ENCODE data around the gene CFDP1. TPM values are rescaled to one million over a fixed set of nuclear protein-coding genes. Genes with fewer than 3 reads are reported as not detected.
A peak's percentile ranks its signal among the peaks of the same experiment; 100 is the strongest.

Gene CFDP1
- total RNA-seq: 36.0 and 52.4 TPM in 2 replicates

DNA sequence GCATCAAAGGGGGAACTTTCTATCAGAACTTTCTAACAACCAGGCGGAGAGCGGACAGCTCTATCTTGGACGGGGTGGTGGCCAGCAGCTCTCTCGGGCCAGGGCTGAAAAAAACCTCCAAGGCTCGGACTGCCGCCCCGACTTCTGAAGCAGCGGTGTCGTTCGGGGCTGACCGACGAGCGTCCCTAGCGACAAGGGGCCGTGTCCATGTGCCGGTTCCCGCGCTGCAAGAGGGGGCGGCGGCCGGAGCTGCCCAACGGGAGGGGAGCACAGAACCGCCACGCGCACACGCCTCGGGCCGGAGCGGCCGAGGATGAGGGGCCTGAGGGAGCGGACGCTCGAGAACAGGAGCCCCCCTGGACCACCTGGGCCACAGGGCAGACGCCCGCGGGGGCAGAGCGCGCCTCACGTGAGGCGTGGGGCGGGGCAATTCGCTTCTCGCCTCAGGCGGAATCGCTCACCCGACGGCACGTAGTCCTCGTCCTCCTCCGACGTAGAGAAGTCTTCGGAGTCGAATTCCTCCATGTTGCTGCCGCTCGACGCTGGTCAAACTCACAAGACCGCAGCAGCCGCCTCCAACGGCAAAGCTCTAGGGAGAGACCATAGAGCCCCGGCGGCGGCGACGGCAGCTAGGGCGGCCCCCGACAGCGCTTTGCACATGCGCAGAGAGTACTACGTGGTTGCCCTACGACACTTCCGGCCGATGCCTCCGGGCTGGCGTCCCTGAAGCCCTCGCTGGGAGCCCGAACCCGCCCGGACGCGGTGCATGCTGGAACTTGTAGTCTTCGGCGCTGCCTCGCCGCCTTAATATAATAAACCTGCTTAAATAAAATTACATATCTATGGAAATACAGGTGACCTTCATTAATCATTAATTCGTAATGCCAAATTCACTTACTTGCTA lies at the start of gene CFDP1:
CFDP1 (minus strand) TSS at position 676 of the 904 bp plus-strand sequence; CDS start at position 525, 151 bp downstream.
- peak; percentile 90 to 95 for DNase-seq (ENCODE audit: low read depth in 2 of 2)

DNA sequence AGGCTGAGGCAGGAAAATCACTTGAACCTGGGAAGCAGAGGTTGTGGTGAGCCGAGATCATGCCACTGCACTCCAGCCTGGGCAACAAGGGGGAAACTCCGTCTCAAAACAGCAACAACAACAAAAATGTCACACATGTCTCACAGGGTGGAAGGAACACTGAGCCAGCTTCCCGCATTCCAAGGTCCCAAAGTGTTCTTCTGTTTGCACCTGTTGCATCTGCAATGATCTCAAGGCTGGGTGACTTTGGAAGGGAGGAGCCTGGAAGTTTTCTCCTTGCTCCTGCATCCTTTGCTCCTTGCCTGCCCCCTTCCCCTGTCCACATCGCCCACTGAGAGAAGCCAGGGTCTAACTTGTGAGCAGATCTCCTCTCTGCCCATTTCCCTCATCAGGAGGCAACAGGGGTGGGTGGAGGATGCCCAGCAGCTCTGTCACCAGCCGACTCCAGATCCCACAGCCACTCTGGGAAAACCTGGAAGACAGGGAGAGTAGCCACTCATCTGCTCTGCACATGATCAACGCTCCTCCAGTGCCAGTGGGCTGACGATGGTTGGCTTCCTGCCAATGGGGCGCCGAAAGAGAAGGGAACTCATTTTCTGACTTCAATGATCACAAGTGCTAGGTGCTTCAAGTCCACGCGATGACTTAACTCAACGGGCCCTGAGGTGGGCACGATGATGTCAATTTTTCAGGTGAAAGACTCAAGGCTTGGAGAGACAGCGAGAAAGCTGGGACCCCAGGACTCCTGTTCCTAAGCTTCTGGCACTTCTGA lies 49.3 kb upstream of the CFDP1 start:
- no peak for DNase-seq (ENCODE audit: low read depth in 2 of 2)

DNA sequence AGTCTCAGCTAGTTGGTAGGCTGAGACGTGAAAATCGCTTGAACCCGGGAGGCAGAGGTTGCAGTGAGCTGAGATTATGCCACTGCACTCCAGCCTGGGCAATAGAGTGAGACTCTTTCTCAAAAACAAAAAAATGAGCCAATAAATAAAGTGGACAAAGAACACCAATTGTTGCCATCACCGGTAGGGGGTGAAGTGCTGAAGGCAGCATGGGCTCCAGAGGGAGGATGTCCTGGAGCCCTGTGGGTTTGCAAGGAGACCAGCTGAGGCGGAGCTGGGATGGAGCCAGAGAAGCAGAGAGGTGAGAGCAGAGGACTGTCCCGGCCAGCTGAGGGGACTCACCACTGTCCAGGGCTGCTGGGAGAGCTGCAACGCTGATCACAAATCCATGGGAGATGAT lies 48.2 kb upstream of the CFDP1 start:
- DNase-seq (ENCODE audit: low read depth in 2 of 2): no peak

DNA sequence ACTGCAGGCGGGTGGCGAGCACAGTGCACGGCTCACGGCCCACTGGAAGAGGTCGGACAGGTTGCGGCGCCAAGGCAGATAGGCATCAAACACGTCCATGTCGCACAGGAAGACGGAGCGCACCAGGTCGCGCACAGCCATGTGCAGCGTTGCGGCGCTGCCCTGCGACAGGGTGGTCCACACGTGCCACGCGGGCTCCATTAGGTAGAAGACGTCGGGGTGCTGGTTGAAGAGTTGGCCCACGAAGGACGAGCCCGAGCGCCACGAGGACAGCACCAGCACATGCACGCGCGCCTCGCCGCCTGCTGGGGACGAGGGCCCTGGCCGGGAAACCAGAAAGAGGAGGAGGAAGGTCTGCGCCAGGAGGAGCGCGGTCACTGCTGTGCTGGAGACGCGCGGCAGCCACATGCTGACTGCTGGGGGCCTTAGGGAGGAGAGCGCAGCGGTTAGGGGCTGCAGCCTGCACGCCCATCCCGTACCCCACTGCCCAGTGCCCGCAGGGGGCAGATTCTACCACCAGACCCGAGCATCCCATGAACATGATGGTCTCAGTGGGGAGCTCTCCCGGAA lies 46.2 kb upstream of the CFDP1 start:
- DNase-seq (ENCODE audit: low read depth in 2 of 2): no peak

DNA sequence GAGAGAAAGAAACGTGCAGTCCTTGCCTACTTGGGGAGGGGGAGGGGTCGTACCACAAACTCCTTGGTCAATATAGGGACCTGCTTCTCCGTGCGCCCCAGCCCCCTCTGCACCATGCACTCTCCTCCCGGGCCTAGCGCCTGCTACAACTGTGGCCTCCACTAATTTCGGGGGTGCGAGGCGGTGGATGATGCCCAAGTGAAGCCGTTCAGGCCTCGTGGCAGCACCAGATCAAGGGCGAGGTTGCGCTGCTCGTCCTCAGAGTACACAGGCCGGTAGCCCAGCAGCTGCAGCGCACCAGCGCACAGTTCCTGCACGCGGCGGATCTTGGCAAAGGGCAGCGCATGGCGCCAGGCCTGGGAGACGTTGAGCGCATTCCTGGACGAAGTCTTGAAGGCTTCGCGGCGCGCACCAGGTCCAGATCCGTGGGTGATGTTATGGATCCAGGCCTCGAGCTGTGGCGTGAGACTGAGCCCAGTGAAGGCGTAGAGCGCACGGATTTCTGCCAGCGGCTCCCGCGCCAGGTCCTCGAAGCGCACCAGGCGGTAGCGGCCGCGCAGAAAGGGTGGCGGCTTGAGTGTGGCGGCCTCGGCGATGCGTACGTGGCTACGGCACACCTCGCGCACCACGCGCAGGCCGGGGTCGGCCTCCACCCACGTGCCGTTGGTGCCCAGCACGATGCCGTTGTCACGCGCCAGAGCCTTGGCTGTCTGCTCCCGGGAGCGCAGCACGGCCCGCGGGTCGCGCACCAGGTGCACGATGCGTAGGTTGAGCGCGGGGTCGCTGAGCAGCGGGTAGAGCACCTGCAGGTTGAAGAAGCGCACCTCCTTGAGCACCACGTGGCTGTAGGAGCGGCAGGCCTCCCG lies 45.4 kb upstream of the CFDP1 start:
- no peak for DNase-seq (ENCODE audit: low read depth in 2 of 2)

DNA sequence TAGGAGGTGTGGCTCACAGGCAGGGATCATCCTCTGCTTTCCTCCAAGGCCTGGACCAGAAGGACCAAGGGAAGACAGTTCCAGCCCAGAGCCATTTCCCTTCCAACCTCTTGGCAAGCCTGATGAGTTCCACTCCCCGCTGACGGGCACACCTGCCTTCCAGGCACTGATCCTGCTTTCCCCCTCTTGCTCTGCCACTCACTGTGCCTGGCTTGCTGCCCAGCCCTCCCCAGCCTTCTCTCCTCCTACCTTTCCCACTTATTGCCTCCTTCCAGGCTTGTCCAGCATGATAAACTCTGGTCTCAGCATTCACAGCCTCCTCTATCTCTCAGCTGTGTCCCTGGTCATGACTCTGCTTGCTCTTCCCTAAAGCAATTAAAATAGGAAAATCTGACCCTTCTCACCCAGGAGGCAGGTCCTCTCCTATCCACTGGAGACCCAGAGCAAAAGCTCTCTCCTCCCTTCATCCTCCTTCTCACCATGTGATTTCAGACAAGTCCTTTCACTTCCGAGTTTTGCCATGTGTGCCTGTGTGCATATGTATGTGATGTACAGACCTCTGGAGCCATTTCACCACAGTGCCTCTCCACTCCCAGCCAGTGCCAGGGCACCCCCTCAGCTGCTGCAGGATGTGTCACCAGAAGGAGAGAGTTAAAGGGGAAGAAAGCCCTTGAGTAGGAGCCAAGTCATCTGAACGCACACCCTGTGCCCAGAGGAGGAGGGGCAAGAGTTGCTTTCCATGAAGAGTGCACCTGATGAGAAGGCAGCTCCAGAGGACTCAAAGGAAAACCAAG lies 44.6 kb upstream of the CFDP1 start:
- DNase-seq (ENCODE audit: low read depth in 2 of 2): no peak

DNA sequence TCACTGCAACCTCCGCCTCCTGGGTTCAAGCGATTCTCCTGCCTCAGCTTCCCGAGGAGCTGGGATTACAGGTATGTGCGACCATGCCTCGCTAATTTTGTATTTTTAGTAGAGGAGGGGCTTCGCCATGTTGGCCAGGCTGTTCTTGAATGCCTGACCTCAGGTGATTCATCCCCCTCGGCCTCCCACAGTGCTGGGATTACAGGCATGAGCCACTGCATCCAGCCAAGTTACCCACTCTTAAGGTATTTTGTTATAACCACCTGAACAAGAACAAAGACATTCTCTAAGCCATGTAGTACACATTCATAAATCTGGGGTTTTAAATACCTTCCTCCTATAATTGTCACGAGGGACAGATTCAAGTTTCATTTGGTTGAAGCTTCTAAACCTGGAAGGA lies 43.5 kb upstream of the CFDP1 start:
- DNase-seq (ENCODE audit: low read depth in 2 of 2): no peak

DNA sequence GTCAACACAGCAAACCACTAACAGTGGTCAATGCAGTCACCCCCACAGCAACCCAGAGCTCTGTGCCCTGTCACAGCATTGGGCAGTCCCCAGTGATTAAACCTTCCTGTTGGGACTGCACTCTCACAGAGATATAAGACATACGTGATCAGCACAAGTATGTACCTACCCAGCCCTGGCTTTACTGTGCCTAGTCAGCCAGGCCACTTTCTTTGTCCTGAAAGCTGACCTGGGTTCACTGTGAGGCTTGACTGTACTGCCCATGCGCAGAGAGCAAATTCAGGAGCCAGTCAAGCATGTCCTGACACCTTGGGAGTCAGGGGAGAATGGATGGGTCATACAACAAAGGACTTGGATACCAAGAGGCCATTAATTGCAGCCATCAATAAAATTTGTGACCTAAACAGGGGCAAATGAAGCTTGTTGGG lies 42.1 kb upstream of the CFDP1 start:
- DNase-seq (ENCODE audit: low read depth in 2 of 2): no peak

DNA sequence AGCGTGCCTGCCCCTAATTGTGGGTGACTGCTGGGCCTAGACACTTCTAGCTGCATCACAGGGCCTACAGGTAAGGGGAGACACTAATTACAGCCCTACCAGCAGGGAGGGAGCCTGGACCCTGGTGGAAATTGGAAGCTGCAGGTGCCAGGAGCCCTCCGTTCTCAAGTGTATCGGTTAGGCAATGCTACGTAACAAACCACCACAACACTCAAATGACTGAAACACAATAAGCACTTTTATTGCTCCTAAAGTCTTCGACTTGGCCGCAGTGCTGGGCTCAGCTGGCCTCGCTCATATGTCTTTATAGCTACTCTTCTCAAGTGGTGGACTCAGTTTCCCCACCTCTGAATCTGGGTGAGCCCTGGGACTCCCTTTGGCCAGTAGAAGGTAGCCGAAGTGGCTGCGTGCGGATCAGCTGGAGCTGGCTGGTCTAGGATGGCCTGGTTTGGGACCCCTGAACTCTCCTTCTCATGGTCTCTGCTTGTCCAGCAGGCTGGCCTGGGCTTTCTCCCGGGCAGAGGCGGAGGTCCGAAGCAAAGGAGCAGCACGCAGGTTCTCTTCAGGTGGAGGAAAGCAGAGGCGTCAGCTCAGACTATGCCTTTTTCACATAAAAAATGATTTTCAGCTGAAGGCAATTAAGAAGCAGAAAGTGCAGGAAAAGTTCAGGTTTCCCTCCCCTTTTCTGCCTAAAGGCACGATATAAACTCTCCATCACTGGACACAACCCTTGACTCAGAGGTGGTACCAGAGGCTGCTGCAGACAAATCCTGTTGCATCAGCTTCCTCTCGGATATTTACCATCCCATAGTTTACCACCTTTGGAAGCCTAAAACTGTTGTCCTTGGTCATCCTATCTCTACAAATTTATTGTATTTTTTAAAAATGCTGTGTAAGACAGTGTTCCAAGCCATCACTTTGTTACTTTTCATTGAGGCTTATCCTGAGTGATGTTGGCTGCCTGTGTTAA lies 39.9 kb upstream of the CFDP1 start:
- no peak for DNase-seq (ENCODE audit: low read depth in 2 of 2)

DNA sequence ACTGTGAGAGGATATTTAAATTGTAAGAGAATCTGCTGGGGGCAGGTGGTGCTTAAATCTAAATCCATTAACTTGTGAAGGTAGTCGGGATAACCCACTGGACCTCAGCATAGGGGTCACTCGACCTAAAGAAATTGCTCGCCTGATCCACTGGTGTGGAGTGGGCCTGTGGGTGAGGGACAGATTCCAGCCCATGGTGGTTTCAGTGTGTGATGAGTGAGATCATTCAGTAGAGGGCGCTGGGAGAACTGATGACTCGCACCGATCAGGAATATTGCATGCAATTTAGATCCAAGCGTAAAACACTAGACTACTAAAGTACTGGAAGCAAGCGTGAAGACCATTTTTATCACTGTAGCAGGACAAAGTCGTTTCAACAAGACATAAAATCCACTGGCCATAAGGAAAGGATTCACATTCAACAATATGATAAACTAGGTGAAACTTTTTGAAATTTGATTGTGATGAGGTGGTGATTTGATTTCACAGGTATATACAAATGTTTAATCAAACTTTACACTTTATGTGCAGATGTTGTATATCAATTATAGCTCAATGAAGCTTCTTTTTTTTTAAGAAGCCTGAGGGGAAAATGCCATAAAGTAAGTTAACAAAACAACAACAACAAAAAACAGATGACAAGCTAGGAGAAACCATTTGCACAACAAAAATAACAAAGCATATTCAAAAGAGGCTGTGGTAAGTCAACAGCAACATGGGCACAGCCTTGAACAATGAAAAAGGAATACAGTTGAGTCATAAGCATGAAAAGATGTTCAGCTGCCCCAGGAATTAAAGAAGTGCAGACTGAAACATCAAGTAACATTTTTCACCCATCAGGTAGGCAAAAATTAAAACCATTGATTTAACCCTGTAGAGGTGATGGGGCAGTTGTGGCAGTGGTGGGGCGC lies 38.7 kb upstream of the CFDP1 start:
- peak; percentile 58 to 75 for DNase-seq (ENCODE audit: low read depth in 2 of 2)

DNA sequence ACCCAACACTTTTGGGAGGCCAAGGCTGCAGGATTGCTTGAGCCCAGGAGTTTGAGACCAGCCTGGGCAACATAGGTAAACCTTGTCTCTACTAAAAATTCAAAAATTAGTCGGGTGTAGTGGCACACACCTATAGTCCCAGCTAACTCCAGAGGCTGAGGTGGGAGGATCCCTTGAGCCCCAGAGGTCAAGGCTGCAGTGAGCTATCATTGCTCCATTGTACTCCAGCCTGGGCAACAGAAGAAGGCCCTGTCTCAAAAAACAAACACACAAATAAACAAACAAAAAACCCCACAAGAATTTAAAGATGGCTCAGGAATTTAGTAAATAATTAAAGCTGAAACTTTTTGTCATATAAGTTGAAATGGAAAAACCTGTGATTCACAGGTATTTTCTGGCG lies 33.5 kb upstream of the CFDP1 start:
- no peak for DNase-seq (ENCODE audit: low read depth in 2 of 2)

DNA sequence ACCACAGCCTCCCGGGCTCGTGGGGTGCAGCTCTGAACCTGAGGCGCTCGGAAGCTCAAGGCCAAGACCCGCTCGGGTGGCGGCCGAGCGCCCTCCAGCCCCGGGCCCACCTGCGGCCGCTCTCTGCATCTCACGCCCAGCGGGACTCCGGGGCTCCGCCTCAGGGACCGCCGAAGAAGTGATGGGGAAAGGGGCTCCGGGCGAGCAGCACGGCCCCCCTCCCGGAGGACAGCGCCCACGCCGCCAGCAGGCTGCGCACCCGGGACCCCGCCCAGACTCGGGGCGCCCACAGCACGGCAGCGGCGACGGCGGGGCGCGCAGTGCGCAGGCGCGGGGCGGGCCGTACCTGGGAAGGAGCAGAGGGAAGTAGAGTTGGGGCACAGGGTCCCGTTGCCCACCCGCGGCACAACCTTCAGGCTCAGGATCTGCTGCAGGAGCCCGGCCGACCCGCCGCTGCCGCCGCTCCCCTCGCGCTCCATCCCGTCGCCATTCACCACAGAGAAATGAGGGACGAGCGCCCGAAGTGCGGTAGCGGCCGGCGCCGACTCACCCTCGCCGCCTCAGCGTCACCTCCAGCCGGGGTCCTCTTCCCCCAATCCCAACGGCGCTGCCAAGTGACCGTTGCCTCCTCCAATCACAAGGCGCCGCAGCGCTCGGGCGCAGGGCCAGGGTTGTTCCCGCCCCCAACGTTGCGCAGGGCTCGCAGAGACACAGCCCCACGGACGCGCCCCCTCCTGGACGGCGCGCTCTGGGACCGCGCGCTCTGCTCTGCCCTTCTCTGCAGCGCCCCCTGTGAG lies 31.0 kb upstream of the CFDP1 start, which contains the start of gene TMEM170A:
TMEM170A (minus strand) TSS at position 568 of the 797 bp plus-strand sequence; CDS start at position 479, 89 bp downstream.
- peak; percentile 96 to 99 for DNase-seq (ENCODE audit: low read depth in 2 of 2)

DNA sequence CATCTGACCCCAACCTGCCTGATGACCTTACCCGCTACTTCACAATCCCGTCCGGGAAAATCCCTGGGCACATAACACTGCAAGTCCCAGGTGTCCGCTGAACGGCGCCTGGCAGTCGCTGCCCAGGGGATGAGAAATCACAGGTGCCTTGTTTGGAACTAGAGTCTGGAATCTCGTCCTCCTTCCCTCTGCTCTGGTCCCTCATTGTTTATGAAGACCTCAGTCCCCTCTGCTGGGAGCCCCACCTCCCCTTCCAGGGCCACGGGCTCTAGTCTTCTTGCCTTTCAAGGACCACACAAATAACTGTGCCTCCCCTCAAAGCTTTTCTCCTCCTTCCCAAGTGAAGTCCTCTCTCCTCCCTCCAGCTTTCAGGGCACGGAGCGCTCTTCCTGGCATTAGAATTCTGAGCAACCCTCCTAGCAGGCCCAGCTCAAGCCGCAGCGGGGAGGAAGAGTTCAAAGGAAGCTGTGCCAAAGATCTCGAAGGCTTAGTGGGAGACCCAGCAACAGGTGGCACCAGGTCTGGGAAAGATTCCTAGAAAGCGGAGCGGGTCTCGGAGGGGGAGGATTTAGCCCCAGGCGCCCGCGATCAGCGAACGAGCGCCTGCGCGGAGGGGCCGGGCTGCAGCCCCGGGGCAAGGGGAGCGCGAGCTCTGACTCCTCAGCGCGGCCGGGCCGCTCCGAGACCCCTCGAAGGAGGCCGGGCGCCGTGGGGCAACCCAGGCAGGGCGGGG lies 30.3 kb upstream of the CFDP1 start:
- DNase-seq (ENCODE audit: low read depth in 2 of 2): peak in 1 of 2 donors; percentile 37

DNA sequence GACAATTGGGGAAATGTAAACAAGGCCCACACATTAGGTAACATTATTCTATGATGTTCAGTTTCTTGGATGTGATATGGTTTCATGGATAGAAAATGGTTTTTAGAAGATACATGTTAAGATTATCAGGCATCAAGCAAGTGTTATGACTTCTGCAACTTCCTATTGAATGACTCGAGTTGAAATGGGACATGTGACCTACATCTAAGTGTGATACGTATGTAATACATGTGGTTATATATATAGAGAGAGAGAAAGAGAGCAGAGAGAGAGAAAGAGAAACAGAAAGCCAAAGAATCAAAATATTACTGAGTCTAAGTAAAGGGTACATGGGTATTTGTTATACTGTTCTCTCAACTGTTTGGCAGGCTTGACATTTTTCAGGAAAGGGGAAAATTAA lies 29.5 kb upstream of the CFDP1 start:
- peak in 1 of 2 donors; percentile 14 for DNase-seq (ENCODE audit: low read depth in 2 of 2)

DNA sequence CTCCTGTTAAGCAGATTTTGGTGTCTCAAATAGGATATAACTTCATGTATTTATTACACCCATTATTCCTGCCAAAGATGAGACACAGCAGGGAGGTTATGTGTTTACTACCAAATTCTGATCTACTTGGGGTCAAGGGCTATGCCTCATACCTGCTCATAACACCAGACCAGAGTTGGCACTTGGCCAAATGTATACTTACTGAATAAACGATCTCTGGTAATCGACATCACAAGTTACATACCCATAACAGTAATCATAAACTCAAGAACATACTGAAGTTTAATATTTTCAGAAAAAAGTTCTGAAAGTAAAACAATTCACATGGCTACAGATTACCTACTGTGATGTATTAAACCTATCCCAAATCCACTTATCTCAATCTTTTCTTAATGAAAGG lies 28.3 kb upstream of the CFDP1 start:
- peak in 1 of 2 donors; percentile 7 for DNase-seq (ENCODE audit: low read depth in 2 of 2)

DNA sequence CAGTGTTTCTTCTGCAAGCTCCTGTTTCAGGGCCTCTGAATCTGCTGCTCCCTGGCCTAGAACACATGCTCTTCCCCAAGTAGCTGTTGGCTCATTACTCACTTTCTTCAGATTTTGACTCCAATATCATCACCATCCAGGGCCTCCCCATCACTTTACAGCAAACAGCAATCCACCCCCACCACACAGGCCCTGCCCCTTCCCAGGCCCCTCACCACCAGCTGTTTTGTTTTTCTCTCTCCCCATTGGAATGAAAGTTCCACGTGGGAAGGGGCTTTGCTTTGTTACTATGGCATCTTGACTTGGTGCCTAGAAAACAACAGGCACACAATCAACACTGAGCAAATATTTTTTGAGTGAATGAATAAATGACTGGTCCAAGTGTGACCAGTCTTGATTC lies 27.1 kb upstream of the CFDP1 start:
- peak in 1 of 2 donors; percentile 9 for DNase-seq (ENCODE audit: low read depth in 2 of 2)
